GM18909 (cell line): ENCODE measurements around the gene YDJC.
"Not testable (repeated sequence)": the region's sequence is repeated elsewhere in the genome, so short reads cannot be mapped to it uniquely, and the experiment has no call there.

Experiments
- ATAC-seq: cut with Tn5 transposase; IDR thresholded peaks from one replicate; pipeline ENCODE4 v1.9.1; 2021; ENCODE audit warnings: mild to moderate bottlenecking; ENCODE audit not compliant: unreplicated experiment, poor library complexity

Gene YDJC

DNA sequence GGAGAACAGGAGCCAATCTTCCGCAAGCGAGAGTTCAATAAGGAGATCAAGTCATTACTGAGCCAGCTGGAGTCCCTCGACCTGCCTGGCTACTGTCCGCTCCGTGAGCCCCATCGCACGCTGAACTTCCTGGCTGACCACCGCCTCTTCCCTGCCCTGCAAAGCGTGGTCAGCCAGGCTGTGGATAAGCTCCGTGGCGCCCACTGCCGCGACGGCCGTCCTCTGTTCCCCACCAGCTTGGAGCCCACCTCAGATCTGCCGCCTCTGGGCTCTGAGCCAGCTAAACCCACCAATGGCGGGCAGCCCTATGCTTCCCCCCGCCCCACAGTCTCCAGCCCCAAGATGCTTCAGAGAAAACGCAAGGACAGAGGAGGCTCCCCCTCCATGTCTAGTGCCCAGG is 5.0 kb upstream of the YDJC start:
- no peak for ATAC-seq

DNA sequence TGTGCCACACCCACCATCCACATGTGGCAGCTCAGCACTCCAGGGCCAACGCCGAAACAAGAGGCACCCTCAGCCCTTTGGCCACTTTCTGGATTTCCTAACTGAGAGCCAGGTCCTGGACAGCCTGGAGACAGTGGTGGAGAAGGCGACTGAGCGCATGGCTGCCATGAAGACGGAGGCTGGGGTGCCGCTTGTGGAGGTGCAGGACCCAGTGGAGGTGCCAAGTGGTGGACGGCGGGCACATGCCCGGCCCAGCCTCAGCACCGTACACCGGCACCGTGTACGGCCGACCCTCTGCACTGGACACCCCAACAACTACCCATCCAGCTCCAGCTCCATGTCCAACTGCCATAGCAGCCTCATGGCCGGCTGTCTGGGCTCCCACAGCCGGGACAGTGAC is 4.3 kb upstream of the YDJC start:
- no peak for ATAC-seq

DNA sequence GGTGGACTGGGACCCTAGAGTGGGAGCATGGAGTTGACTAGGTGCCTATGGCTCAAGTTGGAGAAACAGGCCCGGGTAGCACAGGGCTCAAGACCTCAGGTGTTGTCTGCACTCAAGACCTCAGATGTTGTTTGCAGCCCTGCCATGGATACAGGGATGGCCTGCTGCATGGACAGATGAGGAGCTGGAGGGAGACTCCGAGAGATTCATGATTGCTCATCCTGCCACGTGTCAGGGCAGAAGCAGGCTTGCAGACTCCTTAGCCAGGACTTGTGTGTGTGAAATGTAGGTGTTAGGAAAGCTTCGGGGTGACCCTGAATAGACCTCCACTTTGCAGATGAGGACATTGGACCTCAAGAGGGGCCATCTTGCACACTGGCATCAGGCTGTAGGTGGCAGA is 3.7 kb upstream of the YDJC start:
- ATAC-seq: no peak

DNA sequence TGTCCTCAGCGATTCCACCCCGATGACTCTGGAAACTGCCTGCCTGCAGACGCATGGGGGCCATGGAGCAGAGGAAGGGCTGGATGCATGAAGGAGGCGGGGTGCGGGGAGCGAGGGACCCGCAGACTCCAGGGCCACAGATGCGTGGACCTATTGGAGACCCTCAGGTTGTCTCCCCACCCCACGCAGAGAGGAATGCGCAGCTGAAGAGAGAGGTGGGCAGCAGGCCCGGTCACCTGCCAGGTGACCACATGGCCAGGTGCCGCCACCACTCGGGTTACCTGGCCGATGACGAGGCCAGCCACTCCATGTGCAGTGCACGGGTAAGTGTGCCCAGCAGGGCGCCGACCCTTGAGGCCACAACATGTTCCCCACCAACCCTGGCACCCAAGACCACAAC is 3.1 kb upstream of the YDJC start:
- ATAC-seq: no peak

DNA sequence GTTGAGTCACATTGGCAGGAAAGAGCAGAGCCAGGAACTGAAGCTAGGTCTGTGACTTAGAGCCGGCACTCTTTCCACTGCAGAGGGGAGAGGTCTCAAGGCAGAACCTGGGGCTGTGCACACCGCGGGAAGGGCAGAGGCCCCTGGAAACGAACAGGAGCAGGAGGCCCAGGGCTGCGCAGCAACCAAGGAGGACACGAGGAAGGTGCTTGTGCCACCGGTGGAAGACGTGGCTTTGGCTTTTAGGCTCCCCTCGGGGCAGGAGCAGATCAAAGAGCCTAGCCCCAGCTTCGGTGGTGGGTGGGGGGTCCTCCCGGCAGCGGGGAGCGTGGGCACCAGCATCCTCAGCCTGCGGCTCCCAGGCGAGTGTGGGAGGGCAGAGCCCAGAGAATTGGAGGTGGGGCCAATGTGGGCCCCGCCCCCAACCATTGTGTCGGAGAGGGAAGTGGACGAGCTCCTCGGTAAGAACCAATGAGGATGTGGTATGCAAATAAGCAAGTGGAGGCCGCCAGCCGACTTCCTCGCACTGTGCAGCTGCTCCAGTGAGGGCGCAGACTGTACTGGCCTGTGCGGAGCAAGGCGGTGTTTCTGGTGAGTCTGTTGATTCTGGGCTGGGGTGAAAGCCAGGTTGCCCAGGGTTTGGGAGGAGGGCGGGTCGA is 2.5 kb upstream of the YDJC start, which contains the start of gene CCDC116:
Gene CCDC116 (plus strand): TSS at position 524 of the 659 bp plus-strand sequence. CDS start 422 bp downstream, outside the sequence.
- ATAC-seq: no peak

DNA sequence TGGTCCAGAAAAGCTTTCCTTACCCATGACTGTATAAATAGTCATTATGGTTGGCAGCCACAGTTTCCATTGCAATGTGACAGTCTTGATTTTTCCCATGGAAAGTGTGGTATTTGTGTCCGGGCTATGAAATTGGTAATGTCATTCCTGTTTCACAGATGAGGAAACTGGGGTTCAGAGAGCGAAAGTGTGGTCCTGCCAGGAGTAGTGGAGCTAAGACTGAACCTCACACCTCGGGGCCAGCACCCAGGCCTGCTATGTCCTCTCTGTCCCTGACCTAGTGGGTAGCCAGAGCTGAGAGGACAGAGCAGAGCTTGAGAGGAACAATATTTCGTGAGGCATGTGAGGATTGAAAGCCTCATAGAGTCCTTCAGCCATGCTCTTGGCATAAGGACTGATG is 1.2 kb upstream of the YDJC start:
- no peak for ATAC-seq

DNA sequence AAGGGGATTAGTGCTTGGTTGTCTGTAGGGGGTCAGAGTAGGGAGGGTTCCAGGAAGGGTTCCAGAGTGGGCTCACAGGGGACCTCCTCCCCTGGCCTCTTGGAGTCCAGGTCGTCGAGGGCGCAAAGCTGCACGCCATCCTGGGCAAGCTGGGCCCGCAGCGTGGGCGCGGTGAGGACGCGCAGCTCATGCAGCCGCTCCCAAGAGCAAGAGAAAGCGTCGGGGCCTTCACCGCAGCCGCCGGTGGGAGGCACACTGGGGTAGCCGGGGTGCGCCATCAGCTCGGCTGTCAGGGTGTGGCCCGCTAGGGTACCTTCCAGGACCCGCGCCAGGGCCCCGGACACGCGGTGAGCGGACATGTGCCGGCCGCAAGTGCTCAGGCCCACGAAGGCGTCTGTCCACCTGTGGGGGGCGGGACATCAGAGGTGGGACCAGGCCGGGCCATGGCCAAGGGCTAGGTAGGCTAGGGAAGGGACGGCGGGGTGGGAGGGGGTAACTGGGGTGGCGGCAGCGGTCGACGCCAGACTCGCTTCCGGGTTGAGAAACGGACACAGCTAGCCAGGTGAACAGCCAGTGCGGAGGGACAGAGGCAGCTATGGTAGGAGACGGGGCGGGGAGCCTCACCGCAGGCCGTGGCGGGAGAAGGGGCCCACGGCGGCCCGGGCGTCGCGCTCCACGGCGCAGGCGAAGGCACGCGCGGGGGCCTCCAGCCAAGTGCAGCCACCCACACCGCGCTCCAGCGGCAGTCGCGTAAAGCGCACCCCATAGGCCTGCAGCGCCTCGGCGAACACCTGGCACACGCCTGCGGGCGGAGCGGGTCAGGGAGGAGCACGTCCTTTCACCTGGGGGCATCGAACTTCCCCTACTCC is 1.2 kb downstream of the YDJC start:
- ATAC-seq: no peak

DNA sequence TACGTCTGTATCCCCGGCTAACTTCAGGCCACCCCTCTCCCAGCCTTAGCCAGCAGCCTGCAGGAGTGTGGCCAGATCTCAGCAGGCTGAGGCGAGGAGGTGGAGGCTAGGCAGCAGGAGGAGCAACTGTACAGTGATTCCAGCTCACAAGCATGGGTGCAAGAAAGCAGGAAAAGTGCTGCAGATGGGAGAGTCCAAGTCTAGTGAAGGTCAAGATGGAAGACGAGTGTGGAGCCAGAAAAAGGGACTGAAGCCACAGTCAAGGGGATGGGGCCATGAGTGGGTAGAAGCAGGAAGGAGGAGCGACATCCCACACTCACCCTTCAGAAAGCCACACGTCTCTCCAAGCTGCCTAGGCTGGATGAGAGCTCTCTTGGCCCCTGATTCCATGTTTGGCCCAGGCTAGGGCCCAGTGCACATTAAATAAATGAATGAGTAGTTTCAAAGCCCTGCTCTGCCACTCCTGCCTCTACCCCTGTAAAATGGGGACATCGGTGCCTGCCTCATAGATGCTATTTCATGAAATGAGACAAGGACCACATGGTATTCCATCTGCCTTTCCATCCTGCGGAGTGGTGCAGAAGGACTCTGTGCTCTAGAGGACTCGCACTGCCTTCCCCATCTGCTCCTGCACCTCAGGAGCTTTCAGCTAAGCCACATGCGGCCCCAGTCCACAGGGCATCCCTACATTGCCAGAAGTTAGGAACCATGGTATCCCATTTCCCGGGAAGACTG is 2.9 kb downstream of the YDJC start:
- no peak for ATAC-seq

DNA sequence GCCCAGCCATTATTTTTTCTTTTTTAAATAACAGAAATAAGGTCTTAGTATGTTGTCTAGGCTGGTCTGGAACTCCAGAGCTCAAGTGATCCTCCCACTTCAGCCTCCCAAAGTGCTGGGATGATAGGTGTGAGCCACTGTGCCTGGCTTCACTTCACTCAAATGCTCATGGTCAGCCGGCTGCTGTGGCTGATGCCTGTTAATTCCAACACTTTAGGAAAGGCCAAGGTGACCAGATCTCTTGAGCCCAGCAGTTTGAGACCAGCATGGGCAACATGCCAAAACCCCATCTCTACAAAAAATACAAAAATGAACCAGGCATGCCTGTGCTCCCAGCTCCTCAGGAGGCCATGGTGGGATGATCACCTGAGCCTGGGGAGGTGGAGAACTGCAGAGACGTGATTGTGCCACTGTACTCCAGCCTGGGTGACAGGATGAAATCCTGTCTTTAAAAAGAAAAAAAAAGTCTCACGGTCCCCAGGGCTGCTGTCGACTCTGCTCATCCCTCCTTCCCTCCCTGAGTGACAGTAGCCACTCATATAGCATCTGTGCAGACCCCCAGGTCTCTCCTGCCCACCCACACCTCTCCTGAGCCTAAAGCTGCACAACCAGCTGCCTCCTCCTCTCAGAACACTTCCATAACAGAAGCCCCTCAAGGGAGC is 3.6 kb downstream of the YDJC start:
- no peak for ATAC-seq

DNA sequence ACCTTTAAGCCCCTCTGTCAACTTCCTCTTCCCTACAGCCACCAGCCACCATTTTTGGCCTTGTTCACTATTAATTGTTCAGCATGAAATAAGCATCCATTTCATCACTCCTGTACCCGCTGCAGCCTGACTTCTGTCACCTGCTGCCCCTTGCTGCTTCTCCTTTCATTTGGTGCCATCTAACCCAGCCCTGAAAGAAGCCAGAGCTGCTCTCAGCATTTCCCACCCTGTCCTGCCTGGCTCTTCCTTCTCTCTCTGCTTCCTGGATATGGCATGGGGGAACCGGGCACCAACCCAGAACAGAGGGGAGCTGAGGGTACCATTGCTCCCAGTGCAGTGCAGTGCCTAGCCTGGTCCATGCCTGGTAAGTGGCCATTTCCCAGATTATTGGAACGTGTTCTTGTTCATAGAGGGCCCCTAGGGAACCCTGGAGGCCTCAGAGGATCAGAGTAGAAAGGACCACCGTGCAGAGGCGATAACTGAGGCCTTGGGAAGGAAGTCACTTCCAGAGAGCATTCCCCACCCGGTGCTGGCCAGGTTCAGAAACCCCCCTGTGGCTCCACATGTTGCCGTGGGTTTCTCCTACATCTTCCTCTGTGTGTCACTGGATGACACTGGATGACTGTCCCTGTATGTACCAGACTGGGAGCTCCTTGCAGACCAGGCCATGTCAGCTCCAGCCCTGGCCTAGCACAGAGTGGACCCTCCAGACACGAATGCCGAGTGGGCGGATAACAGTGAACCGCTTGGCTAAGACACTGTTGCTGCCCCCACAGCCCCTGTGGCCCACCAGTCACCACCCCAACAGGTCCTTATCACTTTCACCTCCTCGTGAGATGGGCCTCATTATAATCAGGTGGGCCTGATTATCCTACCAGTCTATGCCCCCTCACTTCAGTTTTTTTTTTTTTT is 4.7 kb downstream of the YDJC start:
- no peak for ATAC-seq

DNA sequence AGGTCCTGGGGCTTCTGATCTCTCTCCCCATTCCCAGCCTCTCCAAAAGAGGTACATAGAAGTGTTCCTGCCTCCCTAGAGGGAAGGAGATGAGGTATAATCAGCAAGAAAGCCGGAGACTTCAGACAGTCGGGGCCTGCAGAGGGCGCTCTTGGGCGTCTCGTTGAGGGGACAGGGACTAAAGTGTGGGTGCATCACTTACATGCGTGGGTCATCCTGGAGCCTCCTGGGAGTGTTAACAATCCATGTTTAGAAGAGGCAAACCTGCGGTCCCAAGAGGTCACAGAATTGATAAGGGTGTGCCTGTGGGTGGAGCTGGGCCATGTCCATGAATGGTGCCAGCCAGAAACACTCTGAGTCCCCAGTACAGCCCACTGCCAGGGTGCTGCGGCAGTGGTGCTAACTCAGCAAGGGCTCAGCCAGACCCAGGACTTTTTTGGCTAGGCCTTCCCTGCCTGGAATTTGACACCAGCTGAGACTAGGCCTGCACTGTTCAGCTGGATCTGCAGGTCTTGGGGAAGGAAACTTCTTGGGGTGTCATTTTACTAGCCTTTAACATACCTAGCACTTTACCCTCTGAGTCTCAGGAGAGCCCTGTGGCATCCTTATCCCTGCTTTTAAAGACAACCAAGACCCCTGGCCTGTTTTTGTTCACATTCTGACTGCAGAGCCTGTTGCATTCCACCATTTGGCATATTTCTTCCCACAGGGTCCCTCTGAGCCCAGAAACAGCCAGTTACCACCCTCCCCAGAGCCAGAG is 5.5 kb downstream of the YDJC start:
- ATAC-seq: no peak

DNA sequence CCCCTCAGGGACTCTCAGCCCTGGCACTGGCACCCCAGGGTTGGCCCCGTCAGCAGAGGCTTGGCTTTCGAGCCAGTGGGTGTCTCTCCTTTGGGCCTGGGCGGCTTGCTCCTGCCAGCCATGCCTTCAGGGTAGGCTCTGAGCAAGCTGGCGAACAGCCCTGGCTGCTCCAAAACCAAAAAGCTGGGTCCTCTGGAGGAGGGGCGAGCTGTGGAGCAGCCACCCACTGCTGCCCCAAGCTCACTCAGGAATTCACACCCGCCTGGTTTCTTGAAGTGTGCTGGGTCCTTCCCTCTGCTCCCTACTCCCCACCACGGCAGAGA is 6.2 kb downstream of the YDJC start:
- no peak for ATAC-seq

DNA sequence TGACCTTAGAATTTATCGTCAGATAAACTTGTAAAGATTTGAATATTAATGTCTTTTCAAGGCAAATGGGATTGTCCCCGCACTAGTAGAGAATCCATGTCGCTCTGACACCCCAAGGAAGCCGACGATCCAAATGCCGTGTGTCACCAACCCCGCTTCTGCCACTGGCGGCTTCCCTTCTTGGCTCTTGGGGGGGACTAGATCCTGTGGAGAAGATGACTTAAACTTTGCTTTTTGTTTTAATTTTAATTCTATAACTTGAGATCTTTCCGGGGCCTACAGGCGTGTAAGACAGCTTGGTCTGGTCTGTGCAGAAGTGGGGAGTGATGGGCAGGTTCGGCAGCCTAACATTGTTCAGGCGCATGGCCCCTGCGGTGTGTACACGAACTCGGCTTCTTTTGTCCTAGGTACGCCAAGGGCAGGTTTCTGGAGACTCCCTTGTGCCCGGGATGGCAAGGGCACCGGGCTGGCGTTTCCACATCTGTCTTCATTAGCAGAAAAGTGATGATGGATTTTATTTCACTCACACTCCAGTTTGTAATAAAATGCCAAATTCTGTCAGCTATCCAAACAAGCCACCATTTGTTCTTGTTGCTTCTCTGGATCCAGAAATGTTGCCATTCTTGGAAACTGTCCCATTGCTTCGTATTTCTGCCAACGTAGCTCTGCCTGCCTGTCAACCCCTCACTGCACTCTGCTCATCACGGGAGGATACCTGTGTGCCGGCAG is 6.7 kb downstream of the YDJC start:
- ATAC-seq: no peak

DNA sequence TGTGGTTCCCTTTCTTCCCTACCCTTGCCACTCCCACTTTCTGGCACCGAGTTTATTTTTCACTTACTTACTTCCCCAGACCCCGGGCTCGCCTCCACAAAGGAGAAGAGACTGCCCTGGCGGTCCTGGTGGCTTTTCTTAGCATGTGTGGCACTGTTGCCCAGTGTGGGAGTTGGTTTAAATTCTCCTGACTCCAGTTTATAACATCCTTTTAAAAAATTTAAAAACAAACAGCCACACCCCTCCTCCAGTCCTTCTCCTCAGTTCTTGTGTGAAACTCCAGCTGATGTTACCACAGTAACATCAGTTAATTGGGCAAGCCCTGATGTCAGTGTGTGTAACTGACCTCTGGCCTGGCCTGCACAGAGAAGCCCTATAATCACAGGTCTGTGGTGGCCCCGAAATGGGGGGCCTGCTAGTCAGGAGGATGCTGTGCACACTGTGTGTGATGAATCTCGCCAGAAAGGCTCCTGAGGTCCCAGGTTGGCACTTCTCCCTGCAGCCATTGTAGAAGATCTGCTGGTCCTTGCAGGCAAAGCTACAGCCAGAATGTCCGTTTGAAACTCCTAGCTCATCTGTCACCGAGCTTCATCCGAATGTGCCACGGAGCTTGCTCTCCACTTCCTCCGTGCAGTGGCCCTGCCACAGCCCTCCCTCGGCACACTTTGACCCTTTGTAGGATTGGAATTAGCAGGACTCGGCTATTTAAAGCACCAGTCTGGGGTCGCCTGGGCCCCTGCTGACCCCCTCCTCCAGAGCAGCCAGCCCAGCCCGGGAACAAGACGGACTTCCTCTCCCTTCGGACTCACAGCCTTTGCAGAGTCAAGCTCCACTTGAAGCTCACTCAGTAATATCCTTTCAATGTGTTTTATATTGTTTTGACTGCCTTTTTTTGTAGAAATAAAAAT is 7.6 kb downstream of the YDJC start:
- no peak for ATAC-seq

DNA sequence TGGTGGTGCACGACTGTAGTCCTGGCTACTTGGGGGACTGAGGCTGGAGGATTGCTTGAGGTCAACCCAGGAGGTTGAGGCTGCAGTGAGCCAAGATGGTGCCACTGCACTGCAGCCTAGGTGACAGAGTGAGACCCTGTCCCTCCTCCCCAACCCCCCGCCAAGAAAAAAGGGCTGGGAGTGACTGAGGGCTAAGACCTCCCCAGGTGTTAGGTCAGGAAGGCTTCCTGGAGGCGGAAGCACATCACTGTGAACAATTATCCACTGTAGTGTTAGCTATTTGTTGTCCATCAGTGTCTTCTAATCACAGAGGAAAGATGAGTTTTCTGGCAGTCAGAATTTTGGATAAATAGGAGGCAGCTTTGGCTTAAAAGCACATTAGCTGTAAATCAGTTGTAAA is 8.8 kb downstream of the YDJC start:
- ATAC-seq: no peak

DNA sequence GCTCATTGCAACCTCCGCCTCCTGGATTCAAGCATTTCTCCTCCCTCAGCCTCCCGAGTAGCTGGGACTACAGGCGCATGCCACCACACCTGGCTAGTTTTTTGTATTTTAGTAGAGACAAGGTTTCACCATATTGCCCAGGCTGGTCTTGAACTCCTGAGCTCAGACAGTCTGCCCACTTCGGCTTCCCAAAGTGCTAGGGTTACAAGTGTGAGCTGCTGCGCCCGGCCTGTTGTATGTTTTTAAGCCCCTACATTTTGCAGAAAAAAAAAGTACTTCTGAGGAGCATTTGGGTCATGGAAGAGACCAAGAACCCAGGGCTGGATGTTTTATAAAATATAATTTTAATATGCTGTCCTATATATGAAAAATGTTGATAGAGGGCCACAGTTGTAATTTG is 12.5 kb downstream of the YDJC start:
- not testable (repeated sequence) for ATAC-seq

DNA sequence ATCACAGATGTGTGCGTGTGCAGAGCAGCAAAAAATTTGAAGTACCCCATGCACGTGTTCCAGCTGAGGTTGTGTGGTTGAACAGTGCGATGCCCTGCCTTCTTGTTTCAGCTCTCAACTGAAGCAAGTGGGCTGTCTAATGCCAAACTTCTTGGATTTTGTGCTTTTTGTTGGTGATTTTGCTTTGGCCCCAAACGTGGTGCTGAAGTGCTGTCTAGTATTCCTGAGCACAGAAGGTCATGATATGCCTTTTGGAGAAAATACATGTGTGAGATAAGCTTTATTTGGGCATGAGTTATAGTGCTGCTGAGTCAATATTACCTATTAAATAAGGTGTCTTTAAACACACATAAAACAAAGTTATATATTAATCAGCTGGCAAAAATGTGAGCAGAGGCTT is 14.1 kb downstream of the YDJC start:
- ATAC-seq: no peak
